ENCODE data around the gene HS6ST3.

GRCh38 chr13:96700657-96701056, 610.8 kb downstream of the HS6ST3 start:
- TF ChIP-seq CTCF (conservative IDR thresholded peaks at IDR 0.05 in 1 of 2, IDR thresholded peaks at IDR 0.05 in 1 of 2; ENCODE audit: extremely low read depth in 1 of 2, insufficient read depth in 1 of 2, low read depth in 1 of 2, low read length in 2 of 2) (no peak), EZH2 (IDR thresholded peaks at IDR 0.05; ENCODE audit: borderline replicate concordance, low read length) (no peak)
